Middle frontal gyrus (tissue), 1 donor: ENCODE measurements around the gene CDKL4.
"Not testable (repeated sequence)": the region's sequence is repeated elsewhere in the genome, so short reads cannot be mapped to it uniquely, and the experiment has no call there.

Experiments used
- DNase-seq: peaks from one replicate; pipeline ENCODE4 v3.0.0-alpha.2; 2015; ENCODE audit warnings: low spot score; ENCODE audit errors: extremely low spot score

CDKL4 gene

GRCh38 chr2:39232141-39232540, 11.6 kb downstream of the CDKL4 start:
- DNase-seq: no peak

- peak; percentile 21 for DNase-seq
Measured at GRCh38 chr2:39228413-39229209, 15.2 kb downstream of the CDKL4 start.

- DNase-seq: peak; percentile 45
Measured at GRCh38 chr2:39227628-39228412, 15.9 kb downstream of the CDKL4 start.

GRCh38 chr2:39225567-39225966, 18.2 kb downstream of the CDKL4 start:
- no peak for DNase-seq

GRCh38 chr2:39223909-39224308, 19.9 kb downstream of the CDKL4 start:
- DNase-seq: no peak

GRCh38 chr2:39221459-39221858, 22.3 kb downstream of the CDKL4 start:
- DNase-seq: no peak

GRCh38 chr2:39220136-39220535, 23.6 kb downstream of the CDKL4 start:
- DNase-seq: no peak

- no peak for DNase-seq
Measured at GRCh38 chr2:39218391-39218790, 25.4 kb downstream of the CDKL4 start.

GRCh38 chr2:39217192-39217550, 26.6 kb downstream of the CDKL4 start:
- no peak for DNase-seq

- no peak for DNase-seq
Measured at GRCh38 chr2:39216346-39217191, 27.2 kb downstream of the CDKL4 start.

GRCh38 chr2:39215545-39215944, 28.2 kb downstream of the CDKL4 start:
- DNase-seq: no peak

GRCh38 chr2:39213015-39213414, 30.8 kb downstream of the CDKL4 start:
- no peak for DNase-seq

GRCh38 chr2:39210846-39211245, 32.9 kb downstream of the CDKL4 start:
- no peak for DNase-seq

GRCh38 chr2:39203382-39203781, 40.4 kb downstream of the CDKL4 start:
- no peak for DNase-seq

- no peak for DNase-seq
Measured at GRCh38 chr2:39202639-39203369, 41.0 kb downstream of the CDKL4 start.

GRCh38 chr2:39197003-39197402, 46.8 kb downstream of the CDKL4 start:
- not testable (repeated sequence) for DNase-seq

- no peak for DNase-seq
Measured at GRCh38 chr2:39194686-39195085, 49.1 kb downstream of the CDKL4 start.

GRCh38 chr2:39188960-39189494, 54.7 kb downstream of the CDKL4 start:
- DNase-seq: no peak

- DNase-seq: no peak
Measured at GRCh38 chr2:39183673-39184072, 60.1 kb downstream of the CDKL4 start.

GRCh38 chr2:39181297-39181696, 62.5 kb downstream of the CDKL4 start:
- DNase-seq: no peak
